Immature natural killer cell (primary cell): ENCODE data around the gene RASSF5. TPM values are rescaled to one million over a fixed set of nuclear protein-coding genes. Genes with fewer than 3 reads are reported as not detected.
A peak's percentile ranks its signal among the peaks of the same experiment; 100 is the strongest.

Source experiments
- DNase-seq, 3 donors: peaks; one replicate each; pipeline ENCODE4 v3.0.0; 2022; ENCODE audit warnings: mixed read lengths in 1 of 3
- H3K27ac Mint-ChIP-seq, 6 donors: one replicate each; pipeline ENCODE4 v1.8.0; 2020; ENCODE audit warnings: mixed read lengths in 6 of 6, mild to moderate bottlenecking in 5 of 6, inconsistent platforms in 4 of 6, moderate library complexity in 3 of 6
- H3K27me3 Mint-ChIP-seq, 3 donors: one replicate each; pipeline ENCODE4 v1.8.0; 2020 to 2021; ENCODE audit warnings: low read depth in 3 of 3, mild to moderate bottlenecking in 3 of 3, mixed read lengths in 3 of 3, moderate library complexity in 3 of 3, inconsistent platforms in 1 of 3
- H3K36me3 Mint-ChIP-seq, 3 donors: one replicate each; pipeline ENCODE4 v1.8.0; 2020; ENCODE audit warnings: mixed read lengths in 3 of 3, inconsistent platforms in 2 of 3, mild to moderate bottlenecking in 2 of 3
- H3K4me1 Mint-ChIP-seq, 2 donors: one replicate each; pipeline ENCODE4 v1.8.0; 2020; ENCODE audit warnings: inconsistent platforms in 2 of 2, mild to moderate bottlenecking in 2 of 2, mixed read lengths in 2 of 2, moderate library complexity in 1 of 2
- H3K4me3 Mint-ChIP-seq, 5 donors: one replicate each; pipeline ENCODE4 v1.8.0; 2020; ENCODE audit warnings: mild to moderate bottlenecking in 5 of 5, mixed read lengths in 5 of 5, inconsistent platforms in 3 of 5, moderate library complexity in 3 of 5
- H3K9me3 Mint-ChIP-seq, 6 donors: one replicate each; pipeline ENCODE4 v1.8.0; 2020; ENCODE audit warnings: mild to moderate bottlenecking in 6 of 6, mixed read lengths in 6 of 6, inconsistent platforms in 4 of 6, moderate library complexity in 3 of 6
- polyA plus RNA-seq, 3 donors: library from polyadenylated mRNA; unstranded; fragments of 300-500 nt; fragmentation: Illumina TruSeq; gene quantifications; one replicate each; pipeline ENCODE4 v1.2.3, GENCODE V29; 2021

The RASSF5 gene
- polyA plus RNA-seq, 3 donors from 2014 or later = 218 to 459 (median 310) TPM

- Mint-ChIP-seq H3K27ac (peak overlapping the region in 5 of 6 donors; percentile 3 to 84 (median 55)), H3K4me3 (peak overlapping the region; percentile 79 to 84 (median 83)), H3K27me3 (peaks cover 11 to 14% (median 12%) of the 10 kb centered on the region in 3 donors), H3K4me1 (peaks cover 42 to 56% of the 10 kb centered on the region in 2 donors), H3K36me3 (no peaks in the 10 kb centered on the region), H3K9me3 (no peaks in the 10 kb centered on the region)
- DNase-seq = peak; percentile 43 to 58 (median 52)
Measured at GRCh38 chr1:206506405-206507283, 687 bp upstream of the RASSF5 start.

- peaks cover 42 to 49% of the 10 kb centered on the region in 2 donors for H3K4me1 Mint-ChIP-seq
- no peaks in the 10 kb centered on the region for H3K36me3 Mint-ChIP-seq
- no peaks in the 10 kb centered on the region for H3K9me3 Mint-ChIP-seq
- no peak for DNase-seq
- peaks cover 11 to 15% (median 12%) of the 10 kb centered on the region in 3 donors for H3K27me3 Mint-ChIP-seq
- peak overlapping the region; percentile 63 to 83 (median 77) for H3K4me3 Mint-ChIP-seq
- H3K27ac Mint-ChIP-seq = peak overlapping the region in 5 of 6 donors; percentile 39 to 86 (median 64)
Measured at GRCh38 chr1:206508130-206508889, 979 bp downstream of the RASSF5 start.

GRCh38 chr1:206508956-206509355 lies 1.6 kb downstream of the RASSF5 start:
- Mint-ChIP-seq H3K9me3 (no peaks in the 10 kb centered on the region), H3K36me3 (peaks cover 0 to 1% (median 0%) of the 10 kb centered on the region in 3 donors), H3K27me3 (peaks cover 11 to 15% (median 12%) of the 10 kb centered on the region in 3 donors), H3K27ac (peak overlapping the region in 4 of 6 donors; percentile 6 to 86 (median 57)), H3K4me1 (peaks cover 37 to 42% of the 10 kb centered on the region in 2 donors), H3K4me3 (peak overlapping the region; percentile 63 to 83 (median 77))
- DNase-seq = no peak

GRCh38 chr1:206509612-206510257 lies 2.4 kb downstream of the RASSF5 start:
- no peak for DNase-seq
- H3K4me1 Mint-ChIP-seq = peaks cover 29 to 34% of the 10 kb centered on the region in 2 donors
- H3K4me3 Mint-ChIP-seq = no peak overlapping the region
- H3K9me3 Mint-ChIP-seq = no peaks in the 10 kb centered on the region
- peaks cover 11 to 13% (median 13%) of the 10 kb centered on the region in 3 donors for H3K27me3 Mint-ChIP-seq
- H3K36me3 Mint-ChIP-seq = peaks cover 0 to 3% (median 0%) of the 10 kb centered on the region in 3 donors
- no peak overlapping the region for H3K27ac Mint-ChIP-seq

- Mint-ChIP-seq H3K9me3 (no peaks in the 10 kb centered on the region), H3K4me1 (peaks cover 23 to 28% of the 10 kb centered on the region in 2 donors), H3K27ac (no peak overlapping the region), H3K27me3 (peaks cover 7 to 13% (median 13%) of the 10 kb centered on the region in 3 donors), H3K4me3 (no peak overlapping the region), H3K36me3 (peaks cover 0 to 3% (median 0%) of the 10 kb centered on the region in 3 donors)
- no peak for DNase-seq
Measured at GRCh38 chr1:206510371-206510770, 3.0 kb downstream of the RASSF5 start.

- Mint-ChIP-seq H3K27ac (peak overlapping the region in 1 of 6 donors; percentile 37), H3K4me3 (no peak overlapping the region), H3K27me3 (peaks cover 6 to 11% (median 10%) of the 10 kb centered on the region in 3 donors), H3K4me1 (peaks cover 15 to 17% of the 10 kb centered on the region in 2 donors), H3K9me3 (no peaks in the 10 kb centered on the region), H3K36me3 (peaks cover 0 to 9% (median 0%) of the 10 kb centered on the region in 3 donors)
- DNase-seq = no peak
Measured at GRCh38 chr1:206511362-206512057, 4.2 kb downstream of the RASSF5 start.

GRCh38 chr1:206512058-206512850 lies 4.9 kb downstream of the RASSF5 start:
- Mint-ChIP-seq H3K27ac (peak overlapping the region in 1 of 6 donors; percentile 37), H3K36me3 (peaks cover 0 to 9% (median 0%) of the 10 kb centered on the region in 3 donors), H3K4me1 (peaks cover 12 to 13% of the 10 kb centered on the region in 2 donors), H3K9me3 (no peaks in the 10 kb centered on the region), H3K4me3 (no peak overlapping the region), H3K27me3 (peaks cover 5 to 11% (median 6%) of the 10 kb centered on the region in 3 donors)
- DNase-seq = no peak

GRCh38 chr1:206512851-206513180 lies 5.5 kb downstream of the RASSF5 start:
- no peak overlapping the region for H3K27ac Mint-ChIP-seq
- peaks cover 5 to 11% (median 6%) of the 10 kb centered on the region in 3 donors for H3K27me3 Mint-ChIP-seq
- no peak overlapping the region for H3K4me3 Mint-ChIP-seq

GRCh38 chr1:206513312-206514111 lies 6.2 kb downstream of the RASSF5 start:
- Mint-ChIP-seq H3K36me3 (peaks cover 0 to 9% (median 0%) of the 10 kb centered on the region in 3 donors), H3K27ac (no peak overlapping the region), H3K4me1 (peaks cover 6% of the 10 kb centered on the region in 2 donors), H3K27me3 (peaks cover 1 to 10% (median 6%) of the 10 kb centered on the region in 3 donors), H3K4me3 (no peak overlapping the region), H3K9me3 (no peaks in the 10 kb centered on the region)
- DNase-seq = no peak

More at GRCh38 chr1:206512851-206513180, 5.5 kb downstream of the RASSF5 start:
- DNase-seq = no peak
- Mint-ChIP-seq H3K4me1 (peaks cover 12 to 13% of the 10 kb centered on the region in 2 donors), H3K9me3 (no peaks in the 10 kb centered on the region), H3K36me3 (peaks cover 0 to 9% (median 0%) of the 10 kb centered on the region in 3 donors)

- Mint-ChIP-seq H3K36me3 (peaks cover 0 to 9% (median 0%) of the 10 kb centered on the region in 3 donors), H3K4me1 (no peaks in the 10 kb centered on the region), H3K27ac (no peak overlapping the region), H3K4me3 (no peak overlapping the region), H3K9me3 (no peaks in the 10 kb centered on the region), H3K27me3 (peaks cover 1 to 6% (median 6%) of the 10 kb centered on the region in 3 donors)
- DNase-seq = no peak
Measured at GRCh38 chr1:206514813-206515387, 7.6 kb downstream of the RASSF5 start.

GRCh38 chr1:206516728-206516990 lies 9.3 kb downstream of the RASSF5 start:
- DNase-seq = no peak
- H3K4me1 Mint-ChIP-seq = no peaks in the 10 kb centered on the region
- no peak overlapping the region for H3K27ac Mint-ChIP-seq
- no peak overlapping the region for H3K4me3 Mint-ChIP-seq
- no peaks in the 10 kb centered on the region for H3K9me3 Mint-ChIP-seq
- H3K36me3 Mint-ChIP-seq = peaks cover 0 to 9% (median 0%) of the 10 kb centered on the region in 3 donors
- H3K27me3 Mint-ChIP-seq = peaks cover under 1 to 2% (median 2%) of the 10 kb centered on the region in 3 donors
